GM21576 (cell line): ENCODE measurements around the gene LAMTOR2.
"Not testable (repeated sequence)": the region's sequence is repeated elsewhere in the genome, so short reads cannot be mapped to it uniquely, and the experiment has no call there.

ENCODE experiments used
- ATAC-seq: cut with Tn5 transposase; IDR thresholded peaks from one replicate; pipeline ENCODE4 v1.9.1; 2021; ENCODE audit warnings: mild to moderate bottlenecking, moderate library complexity; ENCODE audit not compliant: unreplicated experiment

Gene LAMTOR2

GRCh38 chr1:156054500-156055280, at the start of gene LAMTOR2:
TSS of gene LAMTOR2 (plus strand) at chr1:156054782. CDS start at chr1:156054890, 108 bp downstream.
- peak; percentile 75 for ATAC-seq

- ATAC-seq: no peak
These were observed 49.6 kb upstream of the LAMTOR2 start for GRCh38 chr1:156004843-156005584.

DNA sequence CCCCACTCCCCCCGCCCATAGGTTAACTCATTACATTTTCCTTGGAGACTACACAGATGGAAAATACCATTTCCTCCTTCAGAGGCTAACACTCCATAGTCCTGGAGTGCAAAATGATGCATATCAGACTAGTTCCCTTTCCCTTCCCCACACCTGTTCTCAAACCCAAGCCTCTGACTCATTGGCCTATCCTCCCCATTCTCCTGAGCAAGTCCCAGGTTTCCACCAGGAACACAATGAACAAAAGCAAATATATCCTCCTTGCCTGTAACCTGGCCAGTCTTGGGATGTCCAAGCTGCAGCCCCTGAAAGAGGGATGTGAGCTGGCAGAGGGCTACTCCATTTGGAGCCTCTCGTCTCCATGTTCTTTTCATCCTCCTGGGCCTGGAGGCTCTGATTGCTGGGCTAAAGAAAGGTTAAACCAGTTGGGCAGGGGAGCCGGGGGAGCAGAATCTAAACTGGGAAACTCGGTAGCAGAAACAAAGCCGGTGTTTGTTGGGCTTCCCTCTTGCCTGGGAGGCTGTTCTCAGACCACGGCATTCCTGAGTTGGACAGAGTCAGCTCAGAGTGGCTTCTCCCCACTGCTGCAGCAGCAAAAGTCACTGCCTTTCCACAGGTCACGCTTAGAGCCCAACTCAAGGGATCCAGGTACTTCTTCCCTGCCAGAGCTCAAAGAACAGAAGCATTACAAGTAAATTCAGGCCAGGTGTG, 47.8 kb upstream of the LAMTOR2 start:
- no peak for ATAC-seq

GRCh38 chr1:156009404-156009803, 45.2 kb upstream of the LAMTOR2 start:
- ATAC-seq: no peak

DNA sequence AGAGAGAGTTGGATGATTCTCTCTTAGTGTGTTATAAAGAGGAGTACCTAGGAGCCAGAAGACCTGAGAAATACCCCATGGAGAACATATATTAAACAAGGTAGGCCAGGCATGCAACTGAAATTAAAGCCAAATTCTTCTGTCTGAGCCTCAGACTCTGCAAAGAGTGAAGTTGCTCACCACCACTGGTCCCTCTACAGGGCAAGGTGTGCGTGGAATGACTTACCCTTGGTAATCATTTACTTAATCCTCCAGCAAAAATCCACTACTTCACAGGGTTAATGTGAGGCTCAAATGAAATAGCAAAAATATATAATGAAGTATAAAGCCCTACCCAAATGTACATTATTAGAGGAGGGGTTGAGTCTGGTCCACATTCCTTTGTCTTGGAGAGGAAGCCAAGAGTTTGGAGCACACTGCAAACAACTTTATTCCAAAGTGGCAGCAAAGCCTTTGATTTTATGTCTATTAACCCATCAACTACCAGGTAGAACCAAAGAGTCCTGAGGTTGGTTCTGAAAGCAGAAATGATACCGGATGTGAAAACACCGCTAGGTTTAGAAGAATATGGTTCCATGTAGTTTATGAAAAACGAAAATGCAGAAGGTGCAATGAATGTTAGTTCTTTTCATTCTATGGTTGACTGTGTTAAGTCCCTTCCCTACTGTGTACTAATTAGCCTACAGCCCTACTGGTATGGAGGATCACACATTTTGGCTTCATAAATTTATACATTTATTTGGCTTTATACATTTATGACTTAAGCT, 42.3 kb upstream of the LAMTOR2 start:
- peak; percentile 49 for ATAC-seq

DNA sequence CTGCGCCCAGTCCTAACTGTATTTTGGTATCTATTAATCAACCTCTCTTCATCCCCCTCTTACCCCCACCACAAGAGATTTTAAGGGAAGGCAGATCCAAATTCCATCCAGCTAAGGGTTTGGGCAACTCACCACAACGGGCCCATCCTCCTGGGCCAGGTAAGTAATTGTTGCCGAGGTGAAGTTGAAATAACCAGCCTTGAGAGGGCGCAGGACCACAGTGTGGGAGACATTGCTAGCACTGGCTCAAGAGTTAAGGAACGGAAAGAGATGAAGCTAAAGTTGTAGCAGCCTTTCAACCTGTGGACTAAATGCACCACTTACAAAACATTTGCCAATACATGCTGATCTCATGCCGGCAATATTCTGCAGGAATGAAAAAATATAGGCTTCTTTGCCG, 39.8 kb upstream of the LAMTOR2 start:
- no peak for ATAC-seq

GRCh38 chr1:156019946-156020292, 34.7 kb upstream of the LAMTOR2 start:
- ATAC-seq: no peak

DNA sequence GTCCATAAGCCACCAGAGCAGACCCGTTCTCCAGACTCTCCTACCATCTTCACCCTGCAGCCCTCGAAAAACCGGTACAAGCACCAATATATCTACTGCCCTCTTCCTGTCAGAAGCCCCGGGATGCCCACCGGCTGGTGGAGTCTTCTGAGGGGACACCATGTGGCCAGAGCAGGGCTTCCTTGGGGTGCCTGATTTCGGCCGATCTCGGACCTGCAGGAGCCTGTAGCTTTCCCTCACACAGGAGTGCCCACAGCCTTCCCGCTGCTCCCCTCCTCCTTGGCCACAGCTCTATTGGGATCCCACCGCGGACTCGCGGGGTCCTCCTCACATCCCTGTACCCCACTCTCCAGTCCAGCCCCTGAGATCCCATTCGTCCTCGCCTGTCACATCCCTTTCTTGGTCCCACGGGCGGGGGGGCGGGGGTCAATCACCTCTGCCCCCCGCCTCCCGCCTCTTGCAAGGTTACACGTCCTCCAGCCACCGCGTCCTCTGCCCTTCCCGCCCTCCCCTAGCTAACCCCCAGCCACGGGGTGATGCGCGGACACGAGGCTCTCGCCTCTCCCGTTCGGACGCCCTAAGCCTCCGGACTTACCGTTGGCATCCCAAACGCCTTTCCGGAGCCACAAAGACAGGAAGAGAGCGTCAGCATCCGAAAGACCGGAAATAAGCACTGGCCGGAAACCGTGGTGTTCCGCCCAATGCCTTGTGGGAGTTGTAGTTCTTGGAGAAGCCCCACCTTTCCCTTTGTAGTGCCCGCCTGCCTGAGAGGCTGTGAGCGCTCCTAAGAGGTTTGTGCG, 34.1 kb upstream of the LAMTOR2 start, which contains the start of gene SSR2:
Gene SSR2, minus strand, starts transcription at position 659 of the 800 bp plus-strand sequence. CDS start 784 bp downstream, outside the sequence.
- peak; percentile 98 for ATAC-seq

GRCh38 chr1:156021093-156021428, 33.5 kb upstream of the LAMTOR2 start:
- no peak for ATAC-seq

GRCh38 chr1:156021954-156022353, 32.6 kb upstream of the LAMTOR2 start:
- ATAC-seq: no peak

DNA sequence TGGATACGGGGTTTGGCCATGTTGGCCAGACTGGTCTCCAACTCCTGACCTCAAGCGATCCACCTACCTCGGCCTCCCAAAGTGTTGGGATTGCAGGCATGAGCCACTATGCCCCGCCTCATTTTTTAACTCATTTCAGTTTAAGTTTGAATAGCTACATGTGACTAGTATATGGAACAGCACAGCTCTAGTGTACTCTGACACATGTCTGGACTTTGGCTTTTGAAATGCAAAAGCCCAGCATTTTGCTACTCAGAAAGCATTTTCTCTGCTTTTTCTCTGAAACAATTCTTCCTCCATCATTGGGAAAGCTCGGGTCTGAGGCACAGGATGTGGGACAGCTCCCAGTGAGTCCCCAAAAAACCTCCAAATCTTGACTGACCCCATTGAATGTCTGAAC, 29.8 kb upstream of the LAMTOR2 start:
- no peak for ATAC-seq

GRCh38 chr1:156025876-156026275, 28.7 kb upstream of the LAMTOR2 start:
- ATAC-seq: no peak

GRCh38 chr1:156026588-156026987, 28.0 kb upstream of the LAMTOR2 start:
- no peak for ATAC-seq

- ATAC-seq: no peak
These were observed 21.6 kb upstream of the LAMTOR2 start for GRCh38 chr1:156033011-156033410.

DNA sequence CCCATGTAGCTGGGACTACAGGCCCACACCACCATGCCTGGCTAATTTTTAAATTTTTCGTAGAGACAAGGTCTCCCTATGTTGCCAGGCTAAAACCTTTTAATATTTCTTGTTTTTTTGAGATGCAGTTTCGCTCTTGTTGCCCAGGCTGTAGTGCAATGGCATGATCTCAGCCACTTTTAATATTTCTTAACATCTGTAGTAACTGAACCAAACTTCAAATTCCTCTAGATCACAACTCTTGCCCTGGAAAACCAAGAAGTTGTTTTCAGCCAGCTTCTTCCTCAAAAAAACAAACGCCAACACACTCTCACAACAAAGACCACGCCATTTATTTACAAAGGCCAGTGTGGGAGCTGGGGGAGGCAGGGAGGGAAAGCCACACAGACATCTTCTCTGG, 19.6 kb upstream of the LAMTOR2 start:
- ATAC-seq: not testable (repeated sequence)

GRCh38 chr1:156042828-156043227, 11.8 kb upstream of the LAMTOR2 start:
- no peak for ATAC-seq

- no peak for ATAC-seq
These were observed 9.5 kb upstream of the LAMTOR2 start for GRCh38 chr1:156045076-156045475.

- no peak for ATAC-seq
These were observed 5.8 kb upstream of the LAMTOR2 start for GRCh38 chr1:156048663-156049258.

DNA sequence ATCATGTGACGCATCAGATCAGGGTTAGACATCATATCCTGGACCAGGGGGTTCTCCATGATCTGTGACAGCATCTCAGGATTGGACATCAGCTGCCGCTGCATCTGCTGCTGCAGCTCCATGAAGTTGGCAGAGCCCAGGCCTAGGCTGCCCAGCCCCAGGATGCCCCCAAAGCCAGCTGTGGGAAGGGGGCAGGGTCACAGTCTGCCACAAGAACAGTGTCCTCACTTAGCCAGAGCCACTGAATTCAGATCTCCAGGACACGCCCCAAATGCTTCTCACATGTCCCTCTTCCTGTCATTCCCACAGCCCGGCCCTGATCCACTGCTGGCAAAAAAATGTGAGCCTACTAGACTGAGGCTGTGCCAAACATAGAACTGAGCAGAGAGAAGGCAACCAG, 4.2 kb upstream of the LAMTOR2 start:
- no peak for ATAC-seq
